HEK293T (cell line): ENCODE measurements around the gene CNRIP1.

ENCODE experiments used
- CTCF ChIA-PET: fragments of 350-600 bp; formaldehyde crosslinking; extraction: SDS; loops from one replicate; lab custom pipeline; 2021; ENCODE audit warnings: antibody characterized with exemption, inconsistent platforms; lab: Yijun Ruan, JAX
- POLR2A ChIA-PET: fragments of 350-600 bp; formaldehyde crosslinking; extraction: SDS; loops from one replicate; lab custom pipeline; 2020; ENCODE audit warnings: antibody characterized with exemption, inconsistent platforms; lab: Yijun Ruan, JAX
- DNase-seq: peaks from one replicate; pipeline ENCODE4 v3.0.0; 2012; ENCODE audit warnings: mixed read lengths; ENCODE audit errors: extremely low spot score
- ARNT ChIP-seq: fragments of 450-650 bp; IDR thresholded peaks from 2 replicates; pipeline ENCODE4 v1.6.1; 2017; ENCODE audit warnings: mild to moderate bottlenecking
- BHLHE40 ChIP-seq: fragments of 450-650 bp; IDR thresholded peaks from 2 replicates; pipeline ENCODE4 v1.6.1; 2016; ENCODE audit warnings: mild to moderate bottlenecking, moderate library complexity, borderline replicate concordance
- CTBP1 ChIP-seq: fragments of 450-650 bp; IDR thresholded peaks from 2 replicates; pipeline ENCODE4 v1.6.1; 2016; ENCODE audit warnings: borderline replicate concordance
- ELF4 ChIP-seq: fragments of 450-650 bp; IDR thresholded peaks from 2 replicates; pipeline ENCODE4 v1.6.1; 2017; ENCODE audit warnings: antibody characterized with exemption
- FOXA1 ChIP-seq: fragments of 450-650 bp; IDR thresholded peaks from 2 replicates; pipeline ENCODE4 v1.6.1; 2016; ENCODE audit warnings: mild to moderate bottlenecking
- FOXK2 ChIP-seq: fragments of 450-650 bp; IDR thresholded peaks from 2 replicates; pipeline ENCODE4 v1.6.1; 2016; ENCODE audit warnings: mild to moderate bottlenecking
- FOXM1 ChIP-seq: fragments of 450-650 bp; IDR thresholded peaks from 2 replicates; pipeline ENCODE4 v1.6.1; 2017; ENCODE audit warnings: mild to moderate bottlenecking, borderline replicate concordance
- HDGF ChIP-seq: fragments of 450-650 bp; IDR thresholded peaks from 2 replicates; pipeline ENCODE4 v1.6.1; 2017; ENCODE audit warnings: antibody characterized with exemption, borderline replicate concordance
- L3MBTL2 ChIP-seq: fragments of 450-650 bp; conservative IDR thresholded peaks from 2 replicates; pipeline ENCODE4 v1.6.1; 2016; ENCODE audit warnings: mild to moderate bottlenecking
- LEF1 ChIP-seq: fragments of 450-650 bp; IDR thresholded peaks from 2 replicates; pipeline ENCODE4 v1.6.1; 2017; ENCODE audit warnings: mild to moderate bottlenecking, borderline replicate concordance
- NFRKB ChIP-seq: fragments of 450-650 bp; IDR thresholded peaks from 2 replicates; pipeline ENCODE4 v1.6.1; 2016; ENCODE audit warnings: mild to moderate bottlenecking, moderate library complexity
- SP1 ChIP-seq: fragments of 450-650 bp; IDR thresholded peaks from 2 replicates; pipeline ENCODE4 v1.6.1; 2017
- SUZ12 ChIP-seq: fragments of 450-650 bp; IDR thresholded peaks from 2 replicates; pipeline ENCODE4 v1.6.1; 2016; ENCODE audit warnings: mild to moderate bottlenecking
- TARDBP ChIP-seq: fragments of 450-650 bp; IDR thresholded peaks from 2 replicates; pipeline ENCODE4 v1.6.1; 2016
- ZNF384 ChIP-seq: fragments of 450-650 bp; IDR thresholded peaks from 2 replicates; pipeline ENCODE4 v1.6.1; 2016
- TF ChIP-seq, protein P1 (sequence below): fragments of 450-650 bp; IDR thresholded peaks from 2 replicates; pipeline ENCODE4 v1.6.1; 2016

The CNRIP1 gene

DNA sequence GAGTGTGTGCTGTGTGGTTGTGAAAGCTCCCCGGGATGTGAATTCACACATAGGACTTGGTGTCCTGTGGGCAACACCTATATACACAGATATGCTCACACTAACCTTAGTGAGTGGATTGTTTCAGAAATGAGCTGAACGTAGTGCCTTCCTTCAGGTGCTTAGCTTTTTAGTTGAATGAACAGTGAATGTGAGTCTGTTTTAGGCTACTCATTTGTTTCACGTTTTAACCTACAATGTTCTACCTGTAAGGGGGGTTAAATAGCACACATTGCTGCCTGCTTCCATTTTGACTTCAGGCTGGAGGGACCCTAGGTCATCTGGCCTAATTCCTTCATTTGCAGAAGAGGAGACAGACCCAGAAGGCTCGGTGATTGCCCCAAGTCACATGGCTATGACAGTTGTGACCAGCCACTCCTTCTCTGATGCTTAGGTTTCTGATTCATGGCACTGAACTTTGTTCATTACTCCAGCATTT lies 46.4 kb upstream of the CNRIP1 start:
- TF ChIP-seq SUZ12, result no peak
- TF ChIP-seq ARNT, result no peak
- TF ChIP-seq TARDBP, result no peak
- no peak for TF ChIP-seq FOXA1
- no peak for TF ChIP-seq HDGF
- TF ChIP-seq L3MBTL2, result no peak
- no peak for TF ChIP-seq NFRKB
- TF ChIP-seq LEF1, result no peak
- no peak for TF ChIP-seq ELF4
- no peak for TF ChIP-seq FOXK2
- TF ChIP-seq BHLHE40, result no peak
- no peak for TF ChIP-seq SP1
- TF ChIP-seq, protein P1, sequence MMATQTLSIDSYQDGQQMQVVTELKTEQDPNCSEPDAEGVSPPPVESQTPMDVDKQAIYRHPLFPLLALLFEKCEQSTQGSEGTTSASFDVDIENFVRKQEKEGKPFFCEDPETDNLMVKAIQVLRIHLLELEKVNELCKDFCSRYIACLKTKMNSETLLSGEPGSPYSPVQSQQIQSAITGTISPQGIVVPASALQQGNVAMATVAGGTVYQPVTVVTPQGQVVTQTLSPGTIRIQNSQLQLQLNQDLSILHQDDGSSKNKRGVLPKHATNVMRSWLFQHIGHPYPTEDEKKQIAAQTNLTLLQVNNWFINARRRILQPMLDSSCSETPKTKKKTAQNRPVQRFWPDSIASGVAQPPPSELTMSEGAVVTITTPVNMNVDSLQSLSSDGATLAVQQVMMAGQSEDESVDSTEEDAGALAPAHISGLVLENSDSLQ, result no peak
- no peak for TF ChIP-seq ZNF384
- TF ChIP-seq FOXM1, result no peak
- no peak for TF ChIP-seq CTBP1
- ChIA-PET CTCF (no interaction called here), POLR2A (no interaction called here)
- DNase-seq, result no peak

DNA sequence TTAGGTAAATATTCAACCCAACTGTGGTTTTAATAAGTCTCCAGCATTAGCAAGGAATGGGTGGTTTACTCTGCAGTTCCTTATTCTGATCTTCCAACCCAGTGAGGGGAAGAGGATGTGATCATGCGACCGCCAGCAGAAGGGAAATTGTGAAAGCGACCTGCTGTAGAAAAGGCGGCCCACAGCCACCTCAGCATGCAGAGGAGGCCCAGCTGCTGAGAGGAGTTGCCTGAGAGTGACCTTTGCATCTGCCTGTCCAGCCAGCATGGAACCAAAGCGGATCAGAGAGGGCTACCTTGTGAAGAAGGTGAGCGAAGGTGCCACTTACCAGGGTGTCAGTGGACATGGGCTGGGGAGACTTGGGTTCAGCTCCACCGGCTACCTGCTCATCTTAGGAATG lies 45.3 kb upstream of the CNRIP1 start, which contains the start of gene PLEK:
PLEK (plus strand) TSS at position 196 of the 400 bp plus-strand sequence; CDS start at position 266, 70 bp downstream.
- TF ChIP-seq ARNT (no peak), BHLHE40 (no peak), HDGF (no peak), L3MBTL2 (no peak), NFRKB (no peak), FOXA1 (no peak), ELF4 (no peak), SP1 (no peak), FOXM1 (no peak), ZNF384 (no peak), CTBP1 (no peak), SUZ12 (no peak), LEF1 (no peak)
- TF ChIP-seq, protein P1, result no peak
- DNase-seq, result no peak
- ChIA-PET POLR2A (no interaction called here), CTCF (no interaction called here)

DNA sequence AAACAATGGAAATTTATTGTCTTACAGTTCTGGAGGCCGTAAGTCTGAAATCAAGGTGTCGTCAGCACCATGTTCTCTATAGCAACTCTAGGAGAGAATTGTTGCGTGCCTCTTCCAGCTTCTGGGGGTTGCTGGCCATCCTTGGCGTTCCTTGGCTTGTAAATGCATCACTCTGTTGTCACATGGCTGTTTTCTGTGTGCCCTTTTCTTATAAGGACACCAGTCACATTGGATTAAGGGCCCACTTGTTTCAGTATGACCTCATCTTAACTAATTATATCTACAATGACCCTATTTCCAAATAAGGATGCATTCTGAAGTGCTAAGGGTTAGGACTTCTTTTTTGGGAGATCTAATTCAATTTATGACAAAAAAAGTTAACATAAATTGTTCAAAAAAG lies 44.0 kb upstream of the CNRIP1 start:
- CTCF ChIA-PET, result no interaction called here
- TF ChIP-seq SUZ12 (no peak), FOXM1 (no peak), FOXA1 (no peak), SP1 (no peak), ARNT (no peak), ELF4 (no peak), FOXK2 (no peak), HDGF (no peak), BHLHE40 (no peak), TARDBP (no peak), LEF1 (no peak), ZNF384 (no peak), CTBP1 (no peak), L3MBTL2 (no peak), NFRKB (no peak)
- TF ChIP-seq, protein P1, result no peak
- DNase-seq, result no peak
- POLR2A ChIA-PET, result no interaction called here

DNA sequence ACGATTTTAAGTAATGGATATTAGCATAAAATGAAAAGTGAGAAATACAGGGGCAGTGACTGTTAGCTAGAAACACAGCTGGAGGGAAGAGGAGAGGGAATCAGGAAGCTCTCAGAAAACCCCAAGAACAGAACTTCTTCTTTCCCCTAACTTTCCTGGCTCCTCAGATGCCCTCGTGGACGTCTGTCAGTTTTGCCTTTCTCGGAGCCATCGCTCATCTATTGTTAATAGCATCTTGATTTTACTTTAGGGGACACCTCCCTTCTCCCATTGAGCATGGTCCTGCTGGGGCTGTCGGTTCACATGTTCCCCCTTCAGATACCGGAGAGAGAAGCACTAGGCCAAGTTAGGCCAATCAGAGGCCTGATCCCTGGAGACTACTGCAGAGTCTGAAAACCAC lies 43.0 kb upstream of the CNRIP1 start:
- CTCF ChIA-PET, result no interaction called here
- DNase-seq, result no peak
- TF ChIP-seq CTBP1 (no peak), ELF4 (no peak), LEF1 (no peak), FOXA1 (no peak), BHLHE40 (no peak), TARDBP (no peak), ZNF384 (no peak), NFRKB (no peak), SUZ12 (no peak), FOXK2 (no peak), ARNT (no peak), FOXM1 (no peak)
- POLR2A ChIA-PET, result no interaction called here

DNA sequence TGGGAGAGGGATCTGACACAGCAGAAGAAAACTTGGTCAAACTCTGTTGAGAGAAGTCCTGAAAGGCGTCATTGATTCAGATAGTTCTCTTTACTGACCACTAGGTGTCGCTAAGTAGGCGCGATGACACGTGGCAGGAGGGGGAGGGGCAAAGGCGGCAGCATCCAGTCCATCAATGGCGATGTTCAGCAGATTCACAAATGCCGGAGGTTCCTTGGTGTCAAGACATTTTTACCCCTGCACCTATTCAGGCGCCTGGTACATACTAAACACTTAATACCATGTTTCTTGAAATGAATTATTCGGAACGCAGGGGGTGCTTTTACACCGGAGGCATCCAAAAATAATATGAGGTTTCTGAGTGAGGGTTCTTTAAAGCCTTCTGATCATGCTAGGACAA lies 42.3 kb upstream of the CNRIP1 start:
- ChIA-PET POLR2A (no interaction called here), CTCF (no interaction called here)
- TF ChIP-seq, protein P1, result peak; percentile 61; the same call in 1 of the 2 replicates
- TF ChIP-seq HDGF (no peak), L3MBTL2 (peak; percentile 97)
- peak; percentile 83 for DNase-seq

DNA sequence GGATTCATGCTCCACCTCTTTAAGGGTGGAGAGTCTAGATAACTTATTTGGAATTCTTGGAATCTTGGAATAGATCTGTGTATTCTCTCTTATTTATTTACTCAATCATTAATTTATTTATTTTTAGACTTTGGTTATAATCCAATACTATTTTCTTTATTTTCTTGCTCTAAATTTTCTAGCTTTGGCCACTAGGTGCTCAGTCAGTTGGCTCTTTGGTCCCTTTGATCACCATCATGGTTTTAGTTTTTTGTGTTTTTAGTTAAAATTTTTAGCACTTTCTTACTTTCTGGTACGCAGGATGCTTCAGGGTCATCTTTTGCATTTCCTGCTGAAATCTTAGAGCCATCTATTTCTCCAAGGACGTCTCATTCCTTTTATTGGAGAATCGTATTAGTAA lies 40.1 kb upstream of the CNRIP1 start:
- ChIA-PET POLR2A (no interaction called here), CTCF (no interaction called here)
- no peak for TF ChIP-seq FOXK2
- no peak for TF ChIP-seq BHLHE40
- TF ChIP-seq FOXM1, result no peak
- TF ChIP-seq HDGF, result no peak
- TF ChIP-seq SUZ12, result no peak
- TF ChIP-seq TARDBP, result no peak
- TF ChIP-seq, protein P1, result no peak
- TF ChIP-seq FOXA1, result no peak
- no peak for TF ChIP-seq LEF1
- no peak for TF ChIP-seq ZNF384
- TF ChIP-seq CTBP1, result no peak
- TF ChIP-seq ELF4, result no peak
- TF ChIP-seq ARNT, result no peak
- TF ChIP-seq L3MBTL2, result no peak
- TF ChIP-seq NFRKB, result no peak
- no peak for TF ChIP-seq SP1
- DNase-seq, result no peak
